GM23338 (cell line): ENCODE measurements around the gene DAPL1. TPM values are rescaled to one million over a fixed set of nuclear protein-coding genes. Genes with fewer than 3 reads are reported as not detected.

Experiments
- ATAC-seq: fragments of 200-7000 bp; cut with Tn5 transposase; 3 replicates; pipeline ENCODE4 v1.9.1; 2020
- DNase-seq: peaks from one replicate; pipeline ENCODE4 v3.0.0-alpha.2; 2015; ENCODE audit warnings: low spot score
- H2AFZ ChIP-seq: fragments of 200-600 bp; sonication (generic); 2 replicates; pipeline ENCODE4 v1.8.0; 2016; ENCODE audit warnings: antibody characterized with exemption, mild to moderate bottlenecking, moderate library complexity
- H3F3A ChIP-seq: fragments of 200-600 bp; sonication (generic); replicated peaks from 2 replicates; pipeline ENCODE4 v1.8.0; 2017; ENCODE audit warnings: antibody characterized with exemption, mixed run types, low read depth
- H3K27ac ChIP-seq: fragments of 200-600 bp; sonication (generic); 2 replicates; pipeline ENCODE4 v1.6.1; 2016; ENCODE audit warnings: low read depth
- H3K27me3 ChIP-seq: fragments of 200-600 bp; sonication (generic); 2 replicates; pipeline ENCODE4 v1.8.0; 2016; ENCODE audit warnings: mild to moderate bottlenecking, mixed run types, moderate library complexity; ENCODE audit not compliant: insufficient read depth
- H3K36me3 ChIP-seq: fragments of 200-600 bp; sonication (generic); 2 replicates; pipeline ENCODE4 v1.8.0; 2016; ENCODE audit warnings: mild to moderate bottlenecking; ENCODE audit not compliant: insufficient read depth
- H3K4me1 ChIP-seq: fragments of 200-600 bp; sonication (generic); 2 replicates; pipeline ENCODE4 v1.8.0; 2016; ENCODE audit warnings: mild to moderate bottlenecking, moderate library complexity; ENCODE audit not compliant: insufficient read depth
- H3K4me2 ChIP-seq: fragments of 200-600 bp; sonication (generic); 2 replicates; pipeline ENCODE4 v1.7.1; 2017; ENCODE audit warnings: mixed run types
- H3K4me3 ChIP-seq: fragments of 200-600 bp; sonication (generic); 2 replicates; pipeline ENCODE4 v1.6.1; 2016; ENCODE audit warnings: mixed run types
- H3K79me2 ChIP-seq: fragments of 200-600 bp; sonication (generic); replicated peaks from 2 replicates; pipeline ENCODE4 v1.8.0; 2017; ENCODE audit warnings: mild to moderate bottlenecking; ENCODE audit not compliant: insufficient read depth
- H3K9me2 ChIP-seq: fragments of 200-600 bp; sonication (generic); 2 replicates; pipeline ENCODE4 v1.8.0; 2017; ENCODE audit not compliant: insufficient read depth
- H4K20me1 ChIP-seq: fragments of 200-600 bp; sonication (generic); replicated peaks from 2 replicates; pipeline ENCODE4 v1.8.0; 2017; ENCODE audit warnings: mild to moderate bottlenecking; ENCODE audit not compliant: insufficient read depth
- H3K27ac Mint-ChIP-seq: 2 replicates; pipeline ENCODE4 v1.8.0; 2020; ENCODE audit warnings: inconsistent platforms, mild to moderate bottlenecking, moderate library complexity, mixed read lengths
- H3K27me3 Mint-ChIP-seq: 3 replicates; pipeline ENCODE4 v1.8.0; 2022; ENCODE audit warnings: low read depth, mild to moderate bottlenecking, moderate library complexity, mixed read lengths, inconsistent platforms; ENCODE audit not compliant: insufficient read depth, poor library complexity
- H3K36me3 Mint-ChIP-seq: 3 replicates; pipeline ENCODE4 v1.8.0; 2021; ENCODE audit warnings: low read depth, mild to moderate bottlenecking, inconsistent platforms, moderate library complexity, mixed read lengths
- H3K4me1 Mint-ChIP-seq: 3 replicates; pipeline ENCODE4 v1.8.0; 2020; ENCODE audit warnings: mild to moderate bottlenecking, inconsistent platforms, mixed read lengths
- H3K4me3 Mint-ChIP-seq: 3 replicates; pipeline ENCODE4 v1.8.0; 2021; ENCODE audit warnings: moderate library complexity, mild to moderate bottlenecking, inconsistent platforms, mixed read lengths
- H3K9me3 Mint-ChIP-seq: 3 replicates; pipeline ENCODE4 v1.8.0; 2020; ENCODE audit warnings: moderate library complexity, mild to moderate bottlenecking, inconsistent platforms, mixed read lengths
- CREB1 ChIP-seq: fragments of 250-450 bp; sonication (Bioruptor Pico); IDR thresholded peaks from 2 replicates; pipeline ENCODE4 v1.5.0; 2020; ENCODE audit warnings: low read depth, mild to moderate bottlenecking, moderate library complexity
- EZH2 ChIP-seq: fragments of 200-600 bp; sonication (generic); IDR thresholded peaks from one replicate; pipeline ENCODE4 v1.8.0; 2017; ENCODE audit warnings: antibody characterized with exemption, mild to moderate bottlenecking, low read depth; ENCODE audit not compliant: unreplicated experiment
- EZH2phosphoT487 ChIP-seq: fragments of 200-600 bp; sonication (generic); IDR thresholded peaks from one replicate; pipeline ENCODE4 v1.8.1; 2018; ENCODE audit warnings: antibody characterized with exemption; ENCODE audit not compliant: unreplicated experiment
- JUNB ChIP-seq: IDR thresholded peaks from one replicate; pipeline ENCODE4 v1.6.1; 2016; ENCODE audit warnings: antibody characterized with exemption; ENCODE audit not compliant: unreplicated experiment
- NANOG ChIP-seq: IDR thresholded peaks from 2 replicates; pipeline ENCODE4 v1.6.1; 2016; ENCODE audit warnings: antibody characterized with exemption, borderline replicate concordance
- POLR2AphosphoS5 ChIP-seq: IDR thresholded peaks from 2 replicates; pipeline ENCODE4 v1.6.1; 2016; ENCODE audit warnings: antibody characterized with exemption, low read depth
- STAT1 ChIP-seq: IDR thresholded peaks from one replicate; pipeline ENCODE4 v1.6.1; 2016; ENCODE audit warnings: antibody characterized with exemption; ENCODE audit not compliant: unreplicated experiment
- ZNF114 ChIP-seq: fragments of 250-450 bp; sonication (Bioruptor Pico); IDR thresholded peaks from 2 replicates; pipeline ENCODE4 v1.5.0; 2020; ENCODE audit warnings: mild to moderate bottlenecking, moderate library complexity
- ZNF331 ChIP-seq: fragments of 250-450 bp; sonication (Bioruptor Pico); IDR thresholded peaks from 2 replicates; pipeline ENCODE4 v1.5.0; 2020; ENCODE audit warnings: low read depth, mild to moderate bottlenecking, moderate library complexity
- polyA plus RNA-seq: library from polyadenylated mRNA; unstranded; fragments of >200 nt; fragmentation: Nextera tagmentation; extraction: Ambion mirVana; gene quantifications from 2 replicates; pipeline ENCODE4 v1.2.1, GENCODE V29; 2016
- total RNA-seq: library from RNA; depleted of rRNA; stranded (reverse); fragments of >200 nt; shearing (Covaris generic); gene quantifications from 2 replicates; pipeline ENCODE4 v1.2.3, GENCODE V29; 2014
- TF ChIP-seq, protein P1 (sequence below): IDR thresholded peaks from one replicate; pipeline ENCODE4 v1.6.1; 2018; ENCODE audit warnings: antibody characterized with exemption; ENCODE audit not compliant: unreplicated experiment
- TF ChIP-seq, protein P2 (sequence below): fragments of 250-450 bp; sonication (Bioruptor Pico); IDR thresholded peaks from 2 replicates; pipeline ENCODE4 v1.5.0; 2020; ENCODE audit warnings: mild to moderate bottlenecking, moderate library complexity
- TF ChIP-seq, protein P3 (sequence below): IDR thresholded peaks from 2 replicates; pipeline ENCODE4 v1.6.1; 2016; ENCODE audit warnings: antibody characterized with exemption
- TF ChIP-seq, protein P4 (sequence below), 2 experiments: fragments of 200-600 bp in 1 of 2; sonication (generic) in 1 of 2; conservative IDR thresholded peaks; 2 replicates each; pipeline versions ENCODE4 v1.5.1 to v1.6.1; 2016 to 2017; ENCODE audit warnings: antibody characterized with exemption in 2 of 2, low read depth in 2 of 2, mild to moderate bottlenecking in 2 of 2, moderate library complexity in 1 of 2

The DAPL1 gene
- total and polyA plus RNA-seq, 2 experiments from 2014 or later, result not detected

DNA sequence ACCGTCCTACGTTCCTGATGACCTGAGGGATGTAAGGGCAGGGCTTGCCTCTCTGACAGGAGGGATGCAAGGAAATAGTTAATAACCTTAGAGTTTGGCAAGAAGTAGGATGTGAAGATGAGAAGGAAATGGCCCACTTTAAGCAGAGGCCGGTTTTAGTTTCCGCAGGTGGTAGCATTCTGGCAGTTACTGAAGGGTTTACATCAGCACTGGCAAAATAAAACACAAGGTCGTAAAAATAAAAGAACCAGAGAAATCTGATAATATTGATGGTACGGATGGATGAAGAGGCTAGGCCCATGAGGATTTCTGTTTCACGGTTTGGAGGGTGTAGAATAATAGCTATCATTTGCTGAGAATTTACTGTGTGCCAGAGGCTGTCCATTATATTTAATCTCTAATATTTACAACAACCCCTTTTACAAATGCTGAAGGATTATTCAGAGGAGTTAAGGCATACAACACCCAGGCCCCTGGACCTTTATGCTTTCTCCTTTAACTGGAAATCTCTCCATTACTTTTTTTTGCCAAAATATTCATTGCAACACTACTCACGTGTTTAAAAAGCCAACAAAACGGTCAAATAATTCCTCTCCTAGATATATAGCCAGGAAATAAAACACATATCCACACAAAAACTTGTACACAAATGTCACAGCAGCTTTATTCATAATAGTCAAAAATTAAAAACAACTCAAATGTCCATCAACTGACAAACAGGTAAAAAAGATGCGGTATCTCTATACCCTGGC lies 28.5 kb downstream of the DAPL1 start:
- H3K36me3 Mint-ChIP-seq, result no peaks in the 10 kb centered on the region
- H3F3A ChIP-seq, result no peaks in the 10 kb centered on the region
- H3K27me3 Mint-ChIP-seq, result no peaks in the 10 kb centered on the region
- H3K4me1 ChIP-seq, result no peaks in the 10 kb centered on the region; the same call in 1 of the 2 replicates
- no peak overlapping the region for H3K4me3 ChIP-seq
- H3K9me3 Mint-ChIP-seq, result no peaks in the 10 kb centered on the region
- TF ChIP-seq EZH2phosphoT487, result no peak
- no peak for TF ChIP-seq ZNF114 (CRISPR knock-in tag)
- TF ChIP-seq NANOG, result no peak
- TF ChIP-seq STAT1, result no peak
- TF ChIP-seq ZNF331 (CRISPR knock-in tag), result no peak
- TF ChIP-seq, protein P1, sequence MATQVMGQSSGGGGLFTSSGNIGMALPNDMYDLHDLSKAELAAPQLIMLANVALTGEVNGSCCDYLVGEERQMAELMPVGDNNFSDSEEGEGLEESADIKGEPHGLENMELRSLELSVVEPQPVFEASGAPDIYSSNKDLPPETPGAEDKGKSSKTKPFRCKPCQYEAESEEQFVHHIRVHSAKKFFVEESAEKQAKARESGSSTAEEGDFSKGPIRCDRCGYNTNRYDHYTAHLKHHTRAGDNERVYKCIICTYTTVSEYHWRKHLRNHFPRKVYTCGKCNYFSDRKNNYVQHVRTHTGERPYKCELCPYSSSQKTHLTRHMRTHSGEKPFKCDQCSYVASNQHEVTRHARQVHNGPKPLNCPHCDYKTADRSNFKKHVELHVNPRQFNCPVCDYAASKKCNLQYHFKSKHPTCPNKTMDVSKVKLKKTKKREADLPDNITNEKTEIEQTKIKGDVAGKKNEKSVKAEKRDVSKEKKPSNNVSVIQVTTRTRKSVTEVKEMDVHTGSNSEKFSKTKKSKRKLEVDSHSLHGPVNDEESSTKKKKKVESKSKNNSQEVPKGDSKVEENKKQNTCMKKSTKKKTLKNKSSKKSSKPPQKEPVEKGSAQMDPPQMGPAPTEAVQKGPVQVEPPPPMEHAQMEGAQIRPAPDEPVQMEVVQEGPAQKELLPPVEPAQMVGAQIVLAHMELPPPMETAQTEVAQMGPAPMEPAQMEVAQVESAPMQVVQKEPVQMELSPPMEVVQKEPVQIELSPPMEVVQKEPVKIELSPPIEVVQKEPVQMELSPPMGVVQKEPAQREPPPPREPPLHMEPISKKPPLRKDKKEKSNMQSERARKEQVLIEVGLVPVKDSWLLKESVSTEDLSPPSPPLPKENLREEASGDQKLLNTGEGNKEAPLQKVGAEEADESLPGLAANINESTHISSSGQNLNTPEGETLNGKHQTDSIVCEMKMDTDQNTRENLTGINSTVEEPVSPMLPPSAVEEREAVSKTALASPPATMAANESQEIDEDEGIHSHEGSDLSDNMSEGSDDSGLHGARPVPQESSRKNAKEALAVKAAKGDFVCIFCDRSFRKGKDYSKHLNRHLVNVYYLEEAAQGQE, result no peak
- TF ChIP-seq, protein P2, sequence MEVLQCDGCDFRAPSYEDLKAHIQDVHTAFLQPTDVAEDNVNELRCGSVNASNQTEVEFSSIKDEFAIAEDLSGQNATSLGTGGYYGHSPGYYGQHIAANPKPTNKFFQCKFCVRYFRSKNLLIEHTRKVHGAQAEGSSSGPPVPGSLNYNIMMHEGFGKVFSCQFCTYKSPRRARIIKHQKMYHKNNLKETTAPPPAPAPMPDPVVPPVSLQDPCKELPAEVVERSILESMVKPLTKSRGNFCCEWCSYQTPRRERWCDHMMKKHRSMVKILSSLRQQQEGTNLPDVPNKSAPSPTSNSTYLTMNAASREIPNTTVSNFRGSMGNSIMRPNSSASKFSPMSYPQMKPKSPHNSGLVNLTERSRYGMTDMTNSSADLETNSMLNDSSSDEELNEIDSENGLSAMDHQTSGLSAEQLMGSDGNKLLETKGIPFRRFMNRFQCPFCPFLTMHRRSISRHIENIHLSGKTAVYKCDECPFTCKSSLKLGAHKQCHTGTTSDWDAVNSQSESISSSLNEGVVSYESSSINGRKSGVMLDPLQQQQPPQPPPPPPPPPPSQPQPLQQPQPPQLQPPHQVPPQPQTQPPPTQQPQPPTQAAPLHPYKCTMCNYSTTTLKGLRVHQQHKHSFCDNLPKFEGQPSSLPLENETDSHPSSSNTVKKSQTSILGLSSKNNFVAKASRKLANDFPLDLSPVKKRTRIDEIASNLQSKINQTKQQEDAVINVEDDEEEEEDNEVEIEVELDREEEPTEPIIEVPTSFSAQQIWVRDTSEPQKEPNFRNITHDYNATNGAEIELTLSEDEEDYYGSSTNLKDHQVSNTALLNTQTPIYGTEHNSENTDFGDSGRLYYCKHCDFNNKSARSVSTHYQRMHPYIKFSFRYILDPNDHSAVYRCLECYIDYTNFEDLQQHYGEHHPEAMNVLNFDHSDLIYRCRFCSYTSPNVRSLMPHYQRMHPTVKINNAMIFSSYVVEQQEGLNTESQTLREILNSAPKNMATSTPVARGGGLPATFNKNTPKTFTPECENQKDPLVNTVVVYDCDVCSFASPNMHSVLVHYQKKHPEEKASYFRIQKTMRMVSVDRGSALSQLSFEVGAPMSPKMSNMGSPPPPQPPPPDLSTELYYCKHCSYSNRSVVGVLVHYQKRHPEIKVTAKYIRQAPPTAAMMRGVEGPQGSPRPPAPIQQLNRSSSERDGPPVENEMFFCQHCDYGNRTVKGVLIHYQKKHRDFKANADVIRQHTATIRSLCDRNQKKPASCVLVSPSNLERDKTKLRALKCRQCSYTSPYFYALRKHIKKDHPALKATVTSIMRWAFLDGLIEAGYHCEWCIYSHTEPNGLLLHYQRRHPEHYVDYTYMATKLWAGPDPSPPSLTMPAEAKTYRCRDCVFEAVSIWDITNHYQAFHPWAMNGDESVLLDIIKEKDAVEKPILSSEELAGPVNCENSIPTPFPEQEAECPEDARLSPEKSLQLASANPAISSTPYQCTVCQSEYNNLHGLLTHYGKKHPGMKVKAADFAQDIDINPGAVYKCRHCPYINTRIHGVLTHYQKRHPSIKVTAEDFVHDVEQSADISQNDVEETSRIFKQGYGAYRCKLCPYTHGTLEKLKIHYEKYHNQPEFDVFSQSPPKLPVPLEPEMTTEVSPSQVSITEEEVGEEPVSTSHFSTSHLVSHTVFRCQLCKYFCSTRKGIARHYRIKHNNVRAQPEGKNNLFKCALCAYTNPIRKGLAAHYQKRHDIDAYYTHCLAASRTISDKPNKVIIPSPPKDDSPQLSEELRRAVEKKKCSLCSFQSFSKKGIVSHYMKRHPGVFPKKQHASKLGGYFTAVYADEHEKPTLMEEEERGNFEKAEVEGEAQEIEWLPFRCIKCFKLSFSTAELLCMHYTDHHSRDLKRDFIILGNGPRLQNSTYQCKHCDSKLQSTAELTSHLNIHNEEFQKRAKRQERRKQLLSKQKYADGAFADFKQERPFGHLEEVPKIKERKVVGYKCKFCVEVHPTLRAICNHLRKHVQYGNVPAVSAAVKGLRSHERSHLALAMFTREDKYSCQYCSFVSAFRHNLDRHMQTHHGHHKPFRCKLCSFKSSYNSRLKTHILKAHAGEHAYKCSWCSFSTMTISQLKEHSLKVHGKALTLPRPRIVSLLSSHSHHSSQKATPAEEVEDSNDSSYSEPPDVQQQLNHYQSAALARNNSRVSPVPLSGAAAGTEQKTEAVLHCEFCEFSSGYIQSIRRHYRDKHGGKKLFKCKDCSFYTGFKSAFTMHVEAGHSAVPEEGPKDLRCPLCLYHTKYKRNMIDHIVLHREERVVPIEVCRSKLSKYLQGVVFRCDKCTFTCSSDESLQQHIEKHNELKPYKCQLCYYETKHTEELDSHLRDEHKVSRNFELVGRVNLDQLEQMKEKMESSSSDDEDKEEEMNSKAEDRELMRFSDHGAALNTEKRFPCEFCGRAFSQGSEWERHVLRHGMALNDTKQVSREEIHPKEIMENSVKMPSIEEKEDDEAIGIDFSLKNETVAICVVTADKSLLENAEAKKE, result no peak
- TF ChIP-seq, protein P3, sequence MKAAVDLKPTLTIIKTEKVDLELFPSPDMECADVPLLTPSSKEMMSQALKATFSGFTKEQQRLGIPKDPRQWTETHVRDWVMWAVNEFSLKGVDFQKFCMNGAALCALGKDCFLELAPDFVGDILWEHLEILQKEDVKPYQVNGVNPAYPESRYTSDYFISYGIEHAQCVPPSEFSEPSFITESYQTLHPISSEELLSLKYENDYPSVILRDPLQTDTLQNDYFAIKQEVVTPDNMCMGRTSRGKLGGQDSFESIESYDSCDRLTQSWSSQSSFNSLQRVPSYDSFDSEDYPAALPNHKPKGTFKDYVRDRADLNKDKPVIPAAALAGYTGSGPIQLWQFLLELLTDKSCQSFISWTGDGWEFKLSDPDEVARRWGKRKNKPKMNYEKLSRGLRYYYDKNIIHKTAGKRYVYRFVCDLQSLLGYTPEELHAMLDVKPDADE, result no peak
- no peak for TF ChIP-seq JUNB
- no peak for TF ChIP-seq POLR2AphosphoS5
- no peak for TF ChIP-seq EZH2
- TF ChIP-seq, protein P4, sequence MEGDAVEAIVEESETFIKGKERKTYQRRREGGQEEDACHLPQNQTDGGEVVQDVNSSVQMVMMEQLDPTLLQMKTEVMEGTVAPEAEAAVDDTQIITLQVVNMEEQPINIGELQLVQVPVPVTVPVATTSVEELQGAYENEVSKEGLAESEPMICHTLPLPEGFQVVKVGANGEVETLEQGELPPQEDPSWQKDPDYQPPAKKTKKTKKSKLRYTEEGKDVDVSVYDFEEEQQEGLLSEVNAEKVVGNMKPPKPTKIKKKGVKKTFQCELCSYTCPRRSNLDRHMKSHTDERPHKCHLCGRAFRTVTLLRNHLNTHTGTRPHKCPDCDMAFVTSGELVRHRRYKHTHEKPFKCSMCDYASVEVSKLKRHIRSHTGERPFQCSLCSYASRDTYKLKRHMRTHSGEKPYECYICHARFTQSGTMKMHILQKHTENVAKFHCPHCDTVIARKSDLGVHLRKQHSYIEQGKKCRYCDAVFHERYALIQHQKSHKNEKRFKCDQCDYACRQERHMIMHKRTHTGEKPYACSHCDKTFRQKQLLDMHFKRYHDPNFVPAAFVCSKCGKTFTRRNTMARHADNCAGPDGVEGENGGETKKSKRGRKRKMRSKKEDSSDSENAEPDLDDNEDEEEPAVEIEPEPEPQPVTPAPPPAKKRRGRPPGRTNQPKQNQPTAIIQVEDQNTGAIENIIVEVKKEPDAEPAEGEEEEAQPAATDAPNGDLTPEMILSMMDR (conservative IDR thresholded peaks at IDR 0.05; ENCODE audit: low read depth in 2 of 2), result no peak
- no peak for TF ChIP-seq CREB1
- no peak overlapping the region for H3K4me2 ChIP-seq
- H3K79me2 ChIP-seq, result no peaks in the 10 kb centered on the region
- no peak overlapping the region for H3K4me3 Mint-ChIP-seq
- ATAC-seq, result no peak
- no peaks in the 10 kb centered on the region for H3K36me3 ChIP-seq
- no peak overlapping the region for H3K27ac ChIP-seq
- H3K4me1 Mint-ChIP-seq, result peaks cover 10% of the 10 kb centered on the region; the same call in 2 of the 3 replicates
- no peak for DNase-seq
- no peaks in the 10 kb centered on the region for H4K20me1 ChIP-seq
- H3K9me2 ChIP-seq, result no peaks in the 10 kb centered on the region
- H3K27ac Mint-ChIP-seq, result no peak overlapping the region
- no peaks in the 10 kb centered on the region for H3K27me3 ChIP-seq
- peak overlapping the region; percentile 15; the same call in 1 of the 2 replicates for H2AFZ ChIP-seq
